Measurements from ENCODE around the gene CAP2. TPM values are rescaled to one million over a fixed set of nuclear protein-coding genes. Genes with fewer than 3 reads are reported as not detected.
"Not testable (repeated sequence)": the region's sequence is repeated elsewhere in the genome, so short reads cannot be mapped to it uniquely, and the experiment has no call there.

CAP2 gene
- total RNA-seq, 4 donors from 2014 or later: 3.2 to 16.2 (median 10.6) TPM

GRCh38 chr6:17395112-17395511, 1.7 kb downstream of the CAP2 start:
- Histone ChIP-seq H3K4me3 (replicated peaks in 1 of 3) (no peak overlapping the region), H3K36me3 (no peaks in the 10 kb centered on the region), H3K4me1 (peaks cover 4 to 5% of the 10 kb centered on the region in 2 donors), H3K27ac (peak overlapping the region in 1 of 3 donors; percentile 92), H3K9me3 (no peaks in the 10 kb centered on the region), H3K27me3 (no peaks in the 10 kb centered on the region)
- intact Hi-C loops (cut with DNase I): loop anchor here (10.0 kb wide), 1 partner anchor 110 kb away; the partner anchor contains the start of gene RBM24
- no peak for DNase-seq
- 52 to 63% methylated on average over 1 of the region's 1 CpG for WGBS, 2 donors
- TF ChIP-seq POLR2A (IDR thresholded peaks at IDR 0.05) (no peak), CTCF (IDR thresholded peaks at IDR 0.05) (no peak)

- Histone ChIP-seq H3K36me3 (no peaks in the 10 kb centered on the region), H3K27me3 (no peaks in the 10 kb centered on the region), H3K27ac (no peak overlapping the region), H3K9me3 (no peaks in the 10 kb centered on the region), H3K4me1 (peaks cover 4 to 5% of the 10 kb centered on the region in 2 donors), H3K4me3 (replicated peaks in 1 of 3) (no peak overlapping the region)
- DNase-seq: no peak
- WGBS, 2 donors: 97 to 99% methylated on average over 3 of the region's 3 CpGs
- TF ChIP-seq POLR2A (IDR thresholded peaks at IDR 0.05) (no peak), CTCF (IDR thresholded peaks at IDR 0.05) (no peak)
- intact Hi-C loops (cut with DNase I): loop anchor here (10.0 kb wide), 1 partner anchor 111 kb away; the partner anchor contains the start of gene RBM24
Measured at GRCh38 chr6:17396256-17396655, 2.9 kb downstream of the CAP2 start.

- no peak for TF ChIP-seq CTCF (IDR thresholded peaks at IDR 0.05)
- Histone ChIP-seq H3K27ac (no peak overlapping the region), H3K9me3 (no peaks in the 10 kb centered on the region), H3K4me1 (peaks cover 4 to 5% of the 10 kb centered on the region in 2 donors), H3K27me3 (no peaks in the 10 kb centered on the region), H3K4me3 (replicated peaks in 1 of 3) (no peak overlapping the region), H3K36me3 (no peaks in the 10 kb centered on the region)
- no peak for DNase-seq
- intact Hi-C loops (cut with DNase I): loop anchor here (10.0 kb wide), 1 partner anchor 113 kb away; the partner anchor contains the start of gene RBM24
- 77 to 86% methylated on average over 3 of the region's 3 CpGs for WGBS, 2 donors
Measured at GRCh38 chr6:17397764-17398194, 4.4 kb downstream of the CAP2 start.

GRCh38 chr6:17405181-17405943, 12.0 kb downstream of the CAP2 start:
- intact Hi-C loops (cut with DNase I); H3K4me3 ChIP-seq (replicated peaks in 1 of 3); DNase-seq; H3K27me3 ChIP-seq; H3K27ac ChIP-seq; H3K9me3 ChIP-seq; H3K36me3 ChIP-seq; H3K4me1 ChIP-seq: not testable (repeated sequence)
- WGBS, 2 donors: 88 to 97% methylated on average over 7 of the region's 7 CpGs

GRCh38 chr6:17405944-17406245, 12.5 kb downstream of the CAP2 start:
- DNase-seq: no peak
- H3K27ac ChIP-seq: no peak overlapping the region
- no peaks in the 10 kb centered on the region for H3K36me3 ChIP-seq
- TF ChIP-seq POLR2A (IDR thresholded peaks at IDR 0.05) (no peak), CTCF (IDR thresholded peaks at IDR 0.05) (no peak)
- no peaks in the 10 kb centered on the region for H3K4me1 ChIP-seq
- H3K9me3 ChIP-seq: no peaks in the 10 kb centered on the region
- H3K27me3 ChIP-seq: no peaks in the 10 kb centered on the region
- WGBS, 2 donors: 93 to 95% methylated on average over 8 of the region's 8 CpGs
- no peak overlapping the region for H3K4me3 ChIP-seq (replicated peaks in 1 of 3)
- intact Hi-C loops (cut with DNase I): no loop called here

Measured in thyroid gland (tissue), 4 donors.